Parathyroid adenoma (tissue), 2 donors: ENCODE data around the gene RBM44.

Source experiments
- H2AFZ ChIP-seq: fragments of 300-600 bp; sonication (generic); one replicate; pipeline ENCODE4 v1.7.0; 2017; ENCODE audit warnings: antibody characterized with exemption, mild to moderate bottlenecking
- H3K27ac ChIP-seq: fragments of 300-600 bp; sonication (generic); one replicate; pipeline ENCODE4 v1.7.0; 2017
- H3K27me3 ChIP-seq: fragments of 300-600 bp; sonication (generic); one replicate; pipeline ENCODE4 v1.7.0; 2017; ENCODE audit warnings: low read length; ENCODE audit not compliant: control insufficient read depth, insufficient read depth
- H3K36me3 ChIP-seq: fragments of 300-600 bp; sonication (generic); one replicate; pipeline ENCODE4 v1.7.0; 2017; ENCODE audit warnings: low read length; ENCODE audit not compliant: control insufficient read depth, insufficient read depth
- H3K4me1 ChIP-seq: fragments of 300-600 bp; sonication (generic); one replicate; pipeline ENCODE4 v1.7.0; 2017; ENCODE audit warnings: control low read depth
- H3K4me2 ChIP-seq: fragments of 300-600 bp; sonication (generic); one replicate; pipeline ENCODE4 v1.7.0; 2017; ENCODE audit warnings: low read length
- H3K4me3 ChIP-seq: fragments of 300-600 bp; sonication (generic); one replicate; pipeline ENCODE4 v1.7.0; 2017; ENCODE audit warnings: low read depth, low read length
- H3K79me2 ChIP-seq: fragments of 300-600 bp; sonication (generic); one replicate; pipeline ENCODE4 v1.7.0; 2017; ENCODE audit warnings: control low read depth
- H3K9ac ChIP-seq: fragments of 300-600 bp; sonication (generic); one replicate; pipeline ENCODE4 v1.7.0; 2017; ENCODE audit warnings: mild to moderate bottlenecking
- H3K9me3 ChIP-seq: fragments of 300-600 bp; sonication (generic); one replicate; pipeline ENCODE4 v1.7.0; 2017; ENCODE audit warnings: low read length; ENCODE audit not compliant: control insufficient read depth
- CTCF ChIP-seq: fragments of 300-600 bp; sonication (generic); IDR thresholded peaks from one replicate; pipeline ENCODE4 v1.7.0; 2017; ENCODE audit warnings: antibody characterized with exemption, mild to moderate bottlenecking
- donor health status: primary hyperparathyroidism.

Gene RBM44

GRCh38 chr2:237858294-237859081, 59.9 kb downstream of the RBM44 start:
- peak; percentile 66 for TF ChIP-seq CTCF
- H3K4me1 ChIP-seq: no peaks in the 10 kb centered on the region
- no peak overlapping the region for H3K27ac ChIP-seq
- H3K27me3 ChIP-seq: no peaks in the 10 kb centered on the region
- no peaks in the 10 kb centered on the region for H3K9me3 ChIP-seq
- H3K79me2 ChIP-seq: no peaks in the 10 kb centered on the region
- H3K36me3 ChIP-seq: no peaks in the 10 kb centered on the region
- no peak overlapping the region for H2AFZ ChIP-seq
- no peak overlapping the region for H3K4me3 ChIP-seq
- no peak overlapping the region for H3K4me2 ChIP-seq
- H3K9ac ChIP-seq: no peak overlapping the region

DNA sequence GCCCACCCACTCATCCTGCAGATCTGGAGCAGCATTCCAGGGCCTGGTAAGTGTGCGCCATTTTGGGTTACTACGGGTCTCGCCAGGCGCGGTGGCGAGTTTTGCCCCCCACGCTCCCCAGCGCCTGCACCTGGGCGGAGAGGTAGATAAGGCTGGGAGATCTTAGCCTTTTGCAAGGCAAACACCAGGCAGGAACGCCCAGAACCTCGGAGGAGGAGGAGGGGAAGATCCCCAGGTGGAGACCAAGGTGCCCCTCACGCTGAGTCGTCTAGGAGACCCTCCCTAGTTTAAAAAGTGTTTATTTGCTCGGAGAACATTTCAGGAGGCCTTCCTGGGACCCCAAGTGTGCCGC, 60.5 kb downstream of the RBM44 start:
- Histone ChIP-seq H3K79me2 (no peaks in the 10 kb centered on the region), H3K4me2 (no peak overlapping the region), H2AFZ (no peak overlapping the region), H3K9me3 (no peaks in the 10 kb centered on the region), H3K4me3 (no peak overlapping the region), H3K27ac (no peak overlapping the region), H3K36me3 (no peaks in the 10 kb centered on the region), H3K27me3 (no peaks in the 10 kb centered on the region), H3K9ac (no peak overlapping the region), H3K4me1 (no peaks in the 10 kb centered on the region)
- TF ChIP-seq CTCF: no peak

- Histone ChIP-seq H3K79me2 (no peaks in the 10 kb centered on the region), H3K27ac (no peak within 1 kb of the TSS), H3K4me1 (no peaks in the 10 kb centered on the region), H3K4me2 (peak within 1 kb of the TSS; percentile 23), H3K9ac (no peak within 1 kb of the TSS), H2AFZ (peak within 1 kb of the TSS; percentile 20), H3K9me3 (no peaks in the 10 kb centered on the region), H3K27me3 (no peaks in the 10 kb centered on the region), H3K4me3 (no peak within 1 kb of the TSS), H3K36me3 (no peaks in the 10 kb centered on the region)
- TF ChIP-seq CTCF: no peak
Measured at GRCh38 chr2:237859533-237860272, 61.1 kb downstream of the RBM44 start, which contains the start of gene RAMP1. Gene RAMP1, plus strand, starts transcription at chr2:237859623. Its CDS starts 53 bp downstream, at chr2:237859676.

GRCh38 chr2:237860273-237860935, 61.8 kb downstream of the RBM44 start:
- no peak for TF ChIP-seq CTCF
- Histone ChIP-seq H3K27me3 (no peaks in the 10 kb centered on the region), H3K4me1 (no peaks in the 10 kb centered on the region), H3K9me3 (no peaks in the 10 kb centered on the region), H3K4me2 (no peak overlapping the region), H3K27ac (no peak overlapping the region), H3K9ac (no peak overlapping the region), H2AFZ (no peak overlapping the region), H3K36me3 (no peaks in the 10 kb centered on the region), H3K4me3 (no peak overlapping the region), H3K79me2 (no peaks in the 10 kb centered on the region)
